ENCODE measurements around the gene ZMAT5.

ZMAT5 gene

DNA sequence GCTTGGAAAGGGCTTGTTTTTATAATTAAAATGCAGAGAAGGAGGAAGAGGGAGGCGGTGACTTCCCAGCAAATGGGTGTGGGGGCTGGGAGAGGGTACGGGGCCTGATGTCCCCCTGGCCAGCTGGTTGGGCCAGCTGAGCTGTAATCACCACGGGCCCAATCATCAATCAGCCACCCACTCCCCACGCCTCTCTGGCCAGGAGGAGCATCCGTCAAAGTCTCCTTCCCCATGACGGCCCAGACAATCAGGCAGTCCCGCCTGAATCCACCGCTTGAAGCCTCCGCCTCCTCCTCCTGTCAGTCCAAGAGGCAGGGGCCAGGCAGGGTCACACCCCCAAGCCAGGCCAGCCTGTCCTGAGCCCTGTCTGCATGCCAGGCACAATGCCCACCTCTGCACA, 60.3 kb downstream of the ZMAT5 start:
- DNase-seq (ENCODE audit: low spot score), result no peak

DNA sequence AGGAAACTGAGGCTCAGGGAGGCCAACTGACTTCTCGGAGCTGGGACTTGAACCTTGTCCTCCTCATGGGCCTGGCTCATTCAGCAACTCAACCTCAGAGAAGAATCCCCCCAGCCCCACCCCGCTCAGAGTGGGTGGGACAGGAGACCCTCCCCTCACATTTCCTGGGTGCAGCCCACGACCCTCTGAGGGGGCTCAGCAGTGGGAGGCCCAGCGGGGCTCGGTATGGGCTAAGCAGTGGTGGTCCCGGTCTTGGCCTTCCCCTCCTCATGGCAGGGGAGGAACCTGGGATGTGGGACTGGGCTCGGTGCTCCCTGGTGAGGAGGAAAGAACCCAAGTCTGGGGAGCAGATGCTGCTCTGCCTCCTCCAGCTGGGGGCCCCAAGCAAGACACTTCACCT, 61.2 kb downstream of the ZMAT5 start:
- DNase-seq (ENCODE audit: low spot score), result no peak

DNA sequence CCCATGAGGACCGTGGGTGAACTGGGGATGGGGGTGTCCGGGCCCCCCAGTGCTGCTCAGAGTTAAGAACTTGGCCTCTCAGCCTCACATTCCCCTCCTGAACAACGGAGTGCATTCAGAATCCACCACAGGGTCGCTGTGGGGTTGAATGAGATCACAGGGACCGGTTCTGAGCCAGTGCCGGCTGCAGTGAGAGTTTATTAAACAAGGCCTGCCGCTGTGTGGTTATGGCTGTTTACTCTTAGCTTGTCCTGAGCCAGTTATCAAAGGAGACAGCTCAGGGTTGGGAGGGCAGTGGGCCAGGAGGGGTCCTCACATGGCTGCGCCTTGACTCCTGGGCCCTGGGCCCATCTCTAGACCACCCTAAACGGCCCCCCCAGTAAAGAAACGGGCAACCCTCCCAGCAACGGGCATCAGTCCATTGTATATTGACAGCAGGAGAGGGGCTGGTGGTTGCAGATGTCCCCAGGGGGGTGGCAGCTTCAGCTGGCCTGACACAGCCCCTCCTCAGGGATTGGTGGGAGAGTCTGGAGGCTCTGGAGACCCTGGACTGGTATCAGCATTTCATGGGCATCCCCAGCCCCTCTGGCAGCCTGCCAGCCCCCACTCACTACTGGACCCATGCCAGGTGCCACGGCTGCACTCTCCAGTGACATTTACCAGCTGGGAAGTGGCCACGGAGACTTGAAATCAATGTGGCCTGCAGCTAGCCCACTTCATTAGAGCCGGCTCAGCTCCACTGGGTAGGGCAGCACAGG, 62.1 kb downstream of the ZMAT5 start:
- DNase-seq (ENCODE audit: low spot score), result no peak

DNA sequence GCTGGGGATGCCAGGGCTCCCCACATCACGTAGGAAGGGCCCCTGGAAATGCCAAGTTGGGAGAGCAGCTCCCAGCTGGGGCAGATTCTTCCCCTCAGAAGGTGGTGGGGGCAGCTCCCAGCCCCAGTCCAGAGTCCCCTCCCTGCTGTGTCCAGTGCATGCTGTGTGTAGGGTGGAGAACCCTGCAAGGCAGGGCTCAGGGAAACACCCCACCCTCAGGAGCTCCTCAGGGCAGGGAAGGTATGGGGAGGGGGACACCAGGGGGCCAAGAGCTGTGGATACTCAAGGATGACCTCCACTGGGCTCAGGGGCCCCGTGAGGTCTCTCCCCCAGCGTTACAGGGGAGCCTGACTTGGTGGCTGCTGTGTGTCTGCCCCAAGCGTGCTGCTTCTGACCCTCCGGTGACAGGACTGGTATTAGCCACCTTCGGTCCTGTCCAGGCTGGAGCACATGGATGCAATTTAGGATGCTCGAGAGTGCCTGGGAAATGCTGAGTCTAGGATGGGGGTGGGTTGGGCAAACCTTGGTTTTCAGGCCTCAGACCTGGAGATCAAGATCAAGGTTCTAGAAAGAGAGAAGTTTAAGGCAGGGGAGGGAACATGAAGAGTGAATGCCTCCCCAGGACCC, 63.1 kb downstream of the ZMAT5 start:
- DNase-seq (ENCODE audit: low spot score), result no peak

DNA sequence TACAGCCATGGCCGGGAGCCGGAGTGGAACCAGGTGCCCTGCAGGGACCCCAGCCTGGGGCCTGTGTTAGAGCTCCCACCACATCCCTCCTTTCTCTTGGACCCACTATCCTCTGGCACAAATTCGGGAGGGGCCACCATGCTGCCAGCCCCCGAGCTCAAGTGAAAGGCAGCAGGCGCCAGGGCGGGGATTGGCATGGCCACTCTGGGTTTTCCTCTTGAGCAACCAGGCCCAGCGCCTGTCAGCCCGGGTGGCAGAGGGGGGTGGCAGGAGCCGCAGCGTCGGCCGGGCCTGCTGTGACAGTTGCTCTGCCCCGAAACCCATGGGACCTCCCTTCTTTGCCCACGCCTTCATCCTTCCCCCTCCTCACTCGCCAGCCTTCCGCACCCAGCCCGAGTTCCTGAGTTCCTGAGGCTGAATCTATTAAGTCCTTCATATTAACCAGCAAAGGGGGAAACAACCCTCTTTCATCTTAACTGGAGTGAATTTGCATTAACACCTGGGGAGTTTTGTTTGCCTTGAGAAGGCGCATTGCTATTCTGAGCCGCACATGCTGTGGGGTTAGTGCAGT, 63.8 kb downstream of the ZMAT5 start:
- DNase-seq (ENCODE audit: low spot score), result no peak

DNA sequence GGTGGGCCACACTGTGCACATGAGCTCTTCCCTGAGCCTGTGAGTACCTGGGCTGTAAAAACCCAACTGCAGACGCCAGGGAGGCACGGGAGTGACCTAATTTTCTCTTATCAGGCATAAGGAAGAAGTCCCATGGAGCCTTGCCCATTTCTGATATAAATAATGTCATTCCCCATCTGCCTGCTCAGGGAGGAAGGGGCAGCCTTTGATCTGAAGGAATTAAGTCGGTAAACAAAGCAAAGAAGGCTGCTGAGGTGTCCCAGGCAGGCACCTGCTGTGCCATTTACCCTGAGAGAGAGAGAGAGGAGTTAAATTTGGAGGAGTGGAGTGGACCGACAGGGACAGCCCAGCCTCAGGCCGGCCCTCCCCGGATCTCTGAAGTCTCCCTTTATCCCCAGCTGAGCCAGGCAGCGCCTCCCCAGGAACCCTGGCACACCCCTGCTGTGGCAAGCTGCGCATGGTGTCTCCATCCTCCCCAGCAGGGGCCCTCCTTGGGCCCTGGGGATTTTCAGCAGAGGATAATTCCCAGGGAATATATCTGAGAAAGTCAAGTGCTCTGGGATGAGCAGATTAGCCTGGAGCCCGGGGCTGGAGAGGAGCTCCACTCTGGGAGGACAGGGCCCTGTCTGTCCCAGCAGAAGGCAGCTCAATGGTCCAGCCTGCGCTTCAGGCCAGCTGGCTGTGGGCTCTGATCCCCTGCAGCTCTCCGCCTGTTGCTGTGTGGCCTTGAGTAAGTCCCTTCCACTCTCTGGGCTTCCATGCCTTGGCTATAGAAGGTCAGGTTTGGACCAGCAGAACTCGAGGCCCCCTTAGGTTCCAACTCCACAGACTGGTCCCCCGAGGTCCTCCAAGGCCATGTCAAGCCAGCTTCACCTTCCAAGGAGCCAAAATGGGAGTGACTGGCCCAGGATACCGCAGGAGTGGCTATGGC, 64.5 kb downstream of the ZMAT5 start:
- no peak for DNase-seq (ENCODE audit: low spot score)

DNA sequence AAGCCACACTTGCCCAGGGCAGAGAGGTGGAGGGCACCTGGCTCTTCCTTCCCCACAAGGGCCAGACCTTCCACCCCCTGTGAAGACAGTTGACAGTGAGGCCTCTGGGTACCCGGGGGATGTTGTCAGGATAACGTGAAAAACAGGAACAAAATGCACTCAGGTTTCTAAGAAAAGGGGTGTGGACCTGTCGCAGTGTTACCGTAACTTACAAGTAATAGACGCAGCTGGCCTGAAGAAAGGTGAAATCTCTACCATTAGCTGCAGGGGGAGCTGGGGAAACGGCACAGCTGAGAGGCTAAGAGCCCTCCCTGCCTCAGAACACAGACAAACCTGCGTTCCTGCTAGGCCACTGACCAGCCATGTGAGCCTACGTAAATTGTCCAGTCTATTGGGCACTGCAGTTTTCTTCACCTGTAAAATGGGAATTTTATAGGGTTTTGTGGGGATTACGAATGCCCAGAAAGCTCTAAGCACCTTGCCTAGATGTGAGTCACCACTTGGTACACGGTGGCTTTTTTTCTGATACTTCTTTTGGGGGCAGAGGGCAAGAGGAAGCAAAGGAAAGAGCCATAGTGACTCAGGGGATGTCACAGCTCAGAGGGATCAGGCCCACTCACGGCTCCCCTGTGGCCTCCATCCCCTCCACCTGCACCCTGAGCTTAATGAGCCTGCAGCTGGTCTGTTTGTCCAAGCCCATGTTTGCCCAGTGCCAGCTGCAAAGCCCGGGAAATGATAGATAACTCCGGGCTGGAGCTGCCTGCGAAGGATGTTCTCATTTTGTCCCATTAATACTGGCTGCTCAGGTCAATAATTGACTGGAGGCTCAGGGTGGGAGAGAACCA, 65.4 kb downstream of the ZMAT5 start:
- peak; percentile 59 for DNase-seq (ENCODE audit: low spot score)

DNA sequence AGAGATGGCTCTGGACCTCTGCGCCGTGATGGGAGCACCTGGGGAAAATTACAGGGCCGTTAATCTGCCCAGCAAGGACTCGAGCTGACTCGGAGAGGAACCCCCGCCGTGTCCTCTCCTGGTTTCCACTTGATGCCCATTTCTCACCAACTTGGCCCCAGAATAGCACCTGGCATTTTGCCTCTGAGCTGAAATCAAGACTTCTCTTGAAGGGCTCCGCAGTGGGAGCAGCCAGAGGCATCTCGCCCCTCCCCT, 66.0 kb downstream of the ZMAT5 start:
- DNase-seq (ENCODE audit: low spot score), result no peak

DNA sequence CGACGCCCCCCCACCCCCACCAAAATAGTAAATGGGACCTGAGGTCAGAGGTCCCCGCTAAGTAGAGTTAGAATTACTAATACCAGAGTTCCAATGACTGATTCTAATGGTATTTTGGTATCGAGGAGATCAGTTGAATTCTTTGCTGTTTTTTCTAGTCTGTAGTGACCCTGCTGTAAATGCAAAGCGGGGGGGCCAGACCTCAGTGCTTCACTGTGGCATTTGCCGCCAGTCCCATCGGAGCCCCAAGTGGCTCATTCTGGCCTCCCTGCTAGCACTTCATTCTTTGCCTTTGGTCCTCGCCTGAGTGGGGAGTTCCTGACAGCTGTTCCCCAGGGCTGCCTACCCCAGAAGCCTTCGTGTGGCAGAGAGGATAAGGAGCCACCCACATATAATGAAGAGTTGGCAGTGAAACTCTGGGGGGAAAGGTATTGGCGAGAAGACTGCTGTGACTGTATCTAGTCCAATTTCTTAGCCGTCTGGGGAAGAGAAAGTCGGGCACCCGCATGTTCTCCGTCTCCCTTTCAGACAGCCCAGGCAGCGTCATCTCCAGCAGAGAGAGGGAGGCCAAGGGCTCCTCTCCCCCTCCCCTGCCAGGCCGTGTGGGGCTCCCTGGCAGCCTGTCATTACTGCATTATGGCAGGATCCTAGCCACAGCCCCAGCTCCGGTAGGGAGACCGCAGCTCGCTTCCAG, 66.5 kb downstream of the ZMAT5 start:
- DNase-seq (ENCODE audit: low spot score), result no peak

DNA sequence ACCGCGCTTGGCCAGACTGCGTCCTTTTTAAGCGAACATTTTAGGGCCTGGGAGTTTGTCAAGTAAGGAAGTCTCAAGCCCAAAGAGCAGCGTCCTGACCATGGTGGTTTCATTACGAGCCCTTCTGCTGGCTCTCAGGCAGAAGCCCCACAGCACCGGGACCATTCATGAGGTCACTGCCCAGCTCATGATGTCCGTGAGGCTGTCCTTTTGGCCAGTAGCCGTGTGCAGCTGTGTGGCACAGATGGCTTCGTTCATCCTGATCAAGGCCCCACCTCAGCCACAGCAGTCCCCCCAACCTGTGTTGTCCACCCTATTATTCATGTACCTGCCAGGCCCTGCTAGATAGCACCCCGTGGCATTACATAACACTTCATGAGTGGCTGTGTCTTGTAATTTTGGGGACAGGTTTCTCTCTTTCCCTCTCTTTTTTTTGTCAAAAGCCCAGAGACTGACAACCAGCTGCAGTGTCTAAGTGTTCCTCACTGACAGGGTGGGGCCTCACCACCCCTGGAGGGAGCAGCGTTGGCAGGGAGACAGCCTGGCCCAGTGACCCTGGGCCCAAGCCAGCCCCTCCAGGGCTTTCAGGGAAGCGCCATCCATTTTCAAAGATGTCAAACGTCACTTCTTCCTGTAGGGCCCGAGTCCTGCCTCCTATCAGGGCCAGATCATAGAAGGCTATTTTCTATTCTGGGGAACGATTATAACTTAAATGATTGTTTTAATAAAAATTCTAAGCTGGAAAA, 68.8 kb downstream of the ZMAT5 start:
- DNase-seq (ENCODE audit: low spot score), result no peak

DNA sequence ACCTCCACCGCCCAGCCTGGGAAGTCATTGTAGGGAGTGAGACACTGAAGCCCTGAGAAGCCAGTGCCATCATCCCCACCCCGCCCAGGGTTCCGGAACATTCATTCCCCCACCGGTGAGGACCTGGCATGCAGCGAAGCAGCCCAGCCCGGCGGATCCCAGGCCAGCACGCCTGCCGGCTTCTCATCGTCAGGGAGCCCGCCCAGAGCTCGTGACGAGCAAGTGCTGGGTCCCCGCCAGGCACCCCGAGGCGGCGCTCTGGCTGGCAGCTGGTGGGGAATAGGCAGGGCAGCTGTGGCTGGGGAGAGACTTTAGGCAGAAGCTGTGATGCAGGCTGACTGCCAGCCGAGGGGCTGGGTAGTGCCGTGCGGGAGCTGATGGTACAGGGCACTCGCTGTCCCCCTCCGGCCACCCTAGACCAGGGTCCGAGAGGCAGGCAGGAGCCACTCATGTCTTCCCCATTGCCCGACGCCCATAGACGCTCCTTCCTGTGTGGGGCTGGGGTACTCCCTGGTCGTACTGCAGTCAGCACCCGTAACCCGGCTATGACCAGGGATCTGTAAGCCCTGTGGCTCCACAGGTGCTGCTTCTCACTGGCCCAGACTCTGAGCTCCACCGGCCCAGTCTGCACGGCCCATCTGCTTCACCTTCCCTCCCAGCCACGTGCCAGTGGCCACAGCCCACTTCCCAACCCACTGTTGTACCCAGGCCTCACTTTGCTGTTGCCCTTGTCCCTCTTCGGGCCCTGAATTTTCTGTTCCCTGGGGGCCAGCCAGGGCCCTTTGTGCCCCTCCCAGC, 71.5 kb downstream of the ZMAT5 start:
- no peak for DNase-seq (ENCODE audit: low spot score)

DNA sequence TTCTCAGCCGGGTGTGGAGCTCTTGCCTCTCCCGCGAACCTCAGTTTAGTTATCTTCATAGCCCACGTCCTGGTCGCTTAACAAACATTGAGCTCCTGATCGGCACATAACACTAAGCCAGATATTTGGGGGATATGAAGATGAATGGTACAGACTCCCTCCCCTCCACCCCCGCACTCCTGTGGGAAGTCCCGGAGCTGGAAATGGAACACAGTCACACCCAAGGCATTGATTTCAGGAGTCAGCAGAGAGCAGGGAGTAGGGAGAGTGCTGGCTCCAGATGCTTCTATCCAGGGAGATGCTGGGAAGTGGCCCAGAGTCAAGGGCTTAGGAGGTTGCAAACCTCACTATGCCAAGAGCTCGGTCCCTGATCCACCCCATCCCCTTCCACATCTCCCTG, 73.1 kb downstream of the ZMAT5 start:
- no peak for DNase-seq (ENCODE audit: low spot score)

DNA sequence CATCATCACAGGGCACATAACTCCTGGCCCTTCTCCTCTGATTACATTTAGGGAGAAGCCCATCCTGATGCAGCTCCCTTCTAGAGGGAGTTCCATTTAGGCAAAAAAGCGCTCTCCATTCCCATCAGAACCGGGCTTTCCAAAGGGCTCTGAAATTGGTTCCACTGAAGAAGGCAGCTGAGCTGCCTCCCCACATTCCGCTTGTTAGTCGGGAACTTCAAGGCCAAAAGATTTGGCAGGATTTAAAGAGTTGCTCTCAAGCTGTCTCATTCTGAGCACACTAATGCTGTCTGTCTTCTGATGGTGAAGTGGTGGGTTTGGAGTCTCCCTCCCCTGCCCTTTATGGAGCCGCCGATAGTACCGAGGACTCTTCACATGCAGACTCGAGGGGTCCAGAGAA, 73.6 kb downstream of the ZMAT5 start:
- no peak for DNase-seq (ENCODE audit: low spot score)

DNA sequence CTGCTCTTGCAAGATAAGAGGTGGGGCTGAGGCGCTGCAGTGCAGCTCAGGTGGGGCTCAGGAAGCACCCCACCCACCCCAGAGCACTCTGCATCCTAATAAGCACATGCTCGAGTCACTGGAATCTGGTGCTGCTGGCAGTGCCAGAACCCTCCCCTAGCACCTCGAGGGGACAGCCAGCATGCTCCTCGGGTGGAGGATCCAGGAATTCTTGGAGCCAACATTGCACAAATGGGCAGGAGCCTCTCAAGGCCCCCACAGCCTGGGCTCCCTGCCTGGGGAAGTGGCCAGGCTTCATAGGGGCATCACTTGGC, 74.5 kb downstream of the ZMAT5 start:
- no peak for DNase-seq (ENCODE audit: low spot score)

DNA sequence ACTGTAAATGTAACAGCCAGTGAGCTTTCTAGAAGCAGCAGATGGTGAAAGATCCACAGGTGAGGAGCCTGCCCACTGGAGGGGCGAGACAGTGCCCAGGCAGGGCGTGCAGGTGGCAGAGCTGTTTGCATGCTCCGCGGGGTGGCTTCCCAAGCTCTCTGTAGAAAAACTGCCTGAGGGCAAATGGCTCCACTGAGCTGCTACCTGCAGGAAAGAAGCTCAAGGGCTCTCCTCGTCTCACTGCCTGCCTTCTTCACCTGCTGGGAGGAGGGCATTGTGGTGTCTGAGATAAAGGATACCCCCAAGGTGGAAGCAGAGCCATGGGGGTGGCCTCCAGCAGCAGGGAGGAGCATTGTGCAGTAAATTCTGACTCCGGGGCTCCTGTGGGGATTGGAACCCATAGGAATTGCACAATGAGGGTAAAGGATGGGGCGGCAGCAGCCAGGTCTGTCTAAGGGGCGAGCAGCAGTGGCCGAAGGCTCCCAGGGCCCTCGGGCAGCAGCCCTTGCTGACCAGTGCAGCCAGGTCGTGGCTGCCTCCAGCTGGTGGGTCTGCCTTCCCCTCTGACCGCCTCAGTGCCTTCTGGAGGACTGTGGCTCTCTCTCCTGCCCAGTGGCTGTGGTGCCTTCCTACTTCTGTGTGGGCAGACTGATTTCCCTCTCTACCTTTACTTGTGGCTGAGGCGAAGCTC, 75.0 kb downstream of the ZMAT5 start:
- no peak for DNase-seq (ENCODE audit: low spot score)

DNA sequence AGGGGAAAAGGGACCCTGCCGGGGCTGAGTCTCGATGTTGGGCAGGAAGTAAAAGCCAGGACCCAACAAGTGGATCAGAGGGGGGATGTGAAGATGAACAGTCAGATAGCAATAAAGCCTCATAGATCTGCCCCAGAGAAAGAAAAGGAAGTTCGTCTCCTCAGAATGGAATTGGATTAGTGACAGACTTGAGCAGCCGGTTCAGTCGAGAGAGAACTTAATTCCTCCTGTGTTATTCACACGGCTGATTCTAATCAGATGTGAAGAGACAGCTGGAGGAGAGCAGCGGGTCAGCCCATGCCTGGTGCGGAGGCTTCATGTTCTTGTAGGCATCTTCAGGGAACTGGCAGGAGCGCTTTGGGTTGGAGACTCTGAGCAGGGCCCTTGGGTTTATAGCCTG, 76.3 kb downstream of the ZMAT5 start:
- no peak for DNase-seq (ENCODE audit: low spot score)

DNA sequence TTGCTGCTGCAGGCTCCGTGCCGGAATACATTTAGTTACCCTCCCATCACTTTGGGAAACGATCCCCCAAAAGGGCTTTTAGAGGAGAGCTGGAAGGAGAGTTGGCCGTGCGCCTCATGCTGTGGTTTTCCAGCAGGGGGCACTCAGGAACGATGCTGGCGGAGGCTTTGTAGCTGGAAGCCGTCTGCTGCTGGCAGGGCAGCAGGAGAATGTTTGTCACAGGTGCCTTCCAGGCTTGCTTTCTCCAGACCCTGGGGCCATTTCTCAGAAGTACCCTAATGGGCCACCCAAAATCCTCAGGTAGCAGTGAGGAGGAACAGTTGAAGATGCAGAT, 77.0 kb downstream of the ZMAT5 start:
- DNase-seq (ENCODE audit: low spot score), result peak; percentile 77

DNA sequence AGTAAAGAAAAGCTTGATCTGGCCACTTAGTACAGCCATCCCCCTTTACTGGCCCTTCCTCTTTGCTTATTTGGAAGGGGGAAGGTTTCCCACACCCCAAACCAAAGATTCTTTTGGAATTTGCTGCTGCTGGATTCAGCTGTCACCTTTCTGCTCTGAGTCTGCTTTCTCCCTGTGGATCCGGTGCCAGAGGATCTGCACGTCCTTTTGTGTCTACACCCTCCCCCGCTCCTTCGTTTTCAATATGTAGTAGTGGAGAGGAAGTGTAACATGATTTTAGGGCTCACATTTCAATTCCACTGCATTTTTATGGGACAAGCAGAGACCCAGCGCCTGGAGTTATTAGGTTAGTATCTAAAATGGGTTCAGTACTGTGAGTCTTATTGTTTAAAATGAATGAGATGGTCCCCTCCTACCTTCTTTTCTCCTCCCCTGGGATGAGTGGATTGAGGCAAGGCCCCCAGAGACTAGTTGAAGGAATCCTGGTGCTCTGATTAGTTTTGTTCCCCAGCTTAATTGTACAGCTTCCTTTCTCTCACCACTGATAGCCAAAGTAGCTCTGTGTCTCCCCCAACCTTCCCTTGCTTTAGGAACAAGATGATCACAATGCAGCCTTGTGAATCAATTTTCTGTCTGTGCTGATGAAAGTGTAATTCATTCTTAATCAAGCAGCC, 77.5 kb downstream of the ZMAT5 start:
- DNase-seq (ENCODE audit: low spot score), result no peak

DNA sequence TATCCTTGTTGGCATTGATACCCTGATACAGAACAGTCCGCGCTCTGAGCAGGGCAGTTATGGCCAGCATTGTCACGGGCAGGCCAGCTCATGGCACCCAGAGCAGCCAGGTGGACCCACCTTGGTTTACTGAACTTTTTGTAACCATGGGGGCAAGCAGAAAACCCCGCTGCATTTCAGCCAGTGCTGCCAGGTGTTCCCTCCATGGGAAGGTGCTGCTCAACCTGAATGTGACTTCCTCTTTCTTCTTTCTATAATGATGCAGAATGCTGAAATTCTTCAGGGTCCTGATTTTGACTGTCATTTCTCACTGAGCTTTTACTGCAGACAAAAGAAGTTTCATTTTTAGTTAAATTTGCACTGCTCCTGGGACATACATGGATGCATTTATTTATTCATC, 82.6 kb downstream of the ZMAT5 start:
- no peak for DNase-seq (ENCODE audit: low spot score)

Measured in iPS-NIHi11 (cell line).